H1 (cell line): ENCODE measurements around the gene RPL19. TPM values are rescaled to one million over a fixed set of nuclear protein-coding genes. Genes with fewer than 3 reads are reported as not detected.
A peak's percentile ranks its signal among the peaks of the same experiment; 100 is the strongest.

Experiments
- CTCF ChIA-PET: fragments of 300-600 bp; sonication (Branson Sonifier 250); formaldehyde crosslinking; loops from one replicate; lab custom pipeline; 2021; ENCODE audit not compliant: partially characterized antibody; lab: Charles Lee
- POLR2A ChIA-PET: fragments of 300-600 bp; sonication (Branson Sonifier 250); formaldehyde crosslinking; loops from one replicate; lab custom pipeline; 2021; ENCODE audit warnings: inconsistent platforms; ENCODE audit not compliant: partially characterized antibody; lab: Charles Lee
- DNase-seq, 2 experiments: peaks; one replicate each; pipeline versions ENCODE4 v3.0.0 to v3.0.0-alpha.2; 2010 to 2022; ENCODE audit warnings: low spot score in 2 of 2, low read depth in 1 of 2, mixed read lengths in 1 of 2
- FAIRE-seq: peaks from 2 replicates; lab custom pipeline; 2011; peaks lifted over from hg19 to GRCh38; lab: Jason Lieb, UNC
- H2AFZ ChIP-seq: 2 replicates; pipeline ENCODE4 v1.8.1; 2012; ENCODE audit warnings: low read length, inconsistent platforms
- H2AK5ac ChIP-seq: 2 replicates; pipeline ENCODE4 v1.6.1; 2013; ENCODE audit warnings: low read depth, low read length
- H2BK120ac ChIP-seq: replicated peaks from 2 replicates; pipeline ENCODE3; 2013; ENCODE audit warnings: low read depth, low read length, inconsistent platforms
- H2BK12ac ChIP-seq: 2 replicates; pipeline ENCODE4 v1.6.1; 2013; ENCODE audit warnings: low read depth, low read length
- H2BK15ac ChIP-seq: 2 replicates; pipeline ENCODE4 v1.6.1; 2013; ENCODE audit warnings: low read length
- H2BK20ac ChIP-seq: 2 replicates; pipeline ENCODE4 v1.6.1; 2013; ENCODE audit warnings: low read length
- H2BK5ac ChIP-seq: 2 replicates; pipeline ENCODE4 v1.6.1; 2013; ENCODE audit warnings: low read depth, low read length
- H3K14ac ChIP-seq: 2 replicates; pipeline ENCODE4 v1.6.1; 2013; ENCODE audit warnings: inconsistent platforms; ENCODE audit not compliant: insufficient read length
- H3K18ac ChIP-seq: 2 replicates; pipeline ENCODE4 v1.6.1; 2013; ENCODE audit warnings: low read length; ENCODE audit errors: extremely low read depth
- H3K23ac ChIP-seq: 2 replicates; pipeline ENCODE4 v1.6.1; 2013; ENCODE audit warnings: inconsistent platforms; ENCODE audit not compliant: insufficient read length
- H3K23me2 ChIP-seq: 2 replicates; pipeline ENCODE4 v1.6.1; 2013; ENCODE audit warnings: low read depth, low read length
- H3K27ac ChIP-seq: 2 replicates; pipeline ENCODE4 v1.6.1; 2011; ENCODE audit warnings: low read depth, low read length, inconsistent platforms
- H3K27me3 ChIP-seq, 4 experiments: replicated peaks in 1 of 4; 1 replicate in 1 of 4; 2 replicates in 3 of 4; pipeline versions ENCODE4 v1.6.1 to v1.8.1; 2011 to 2013; ENCODE audit warnings: low read length in 3 of 4, mild to moderate bottlenecking in 3 of 4, inconsistent platforms in 2 of 4, mixed read lengths in 2 of 4, moderate library complexity in 1 of 4; ENCODE audit not compliant: control insufficient read depth in 3 of 4, insufficient read depth in 3 of 4; ENCODE audit errors: extremely low read depth in 1 of 4
- H3K36me3 ChIP-seq, 4 experiments: 2 replicates each; pipeline versions ENCODE4 v1.6.1 to v1.8.1; 2011 to 2013; ENCODE audit warnings: mild to moderate bottlenecking in 4 of 4, low read length in 3 of 4, moderate library complexity in 2 of 4, control low read depth in 1 of 4, inconsistent platforms in 1 of 4; ENCODE audit not compliant: insufficient read depth in 4 of 4, control insufficient read depth in 2 of 4
- H3K4ac ChIP-seq: replicated peaks from 2 replicates; pipeline ENCODE3; 2013; ENCODE audit warnings: low read length, low read depth, mixed read lengths, inconsistent platforms; ENCODE audit not compliant: insufficient read length
- H3K4me1 ChIP-seq, 4 experiments: replicated peaks in 1 of 4; 1 replicate in 1 of 4; 2 replicates in 3 of 4; pipeline versions ENCODE4 v1.6.1 to v1.8.1; 2011 to 2013; ENCODE audit warnings: low read length in 3 of 4, inconsistent platforms in 2 of 4, mixed read lengths in 1 of 4; ENCODE audit not compliant: insufficient read depth in 4 of 4, control insufficient read depth in 3 of 4
- H3K4me2 ChIP-seq, 2 experiments: 2 replicates each; pipeline versions ENCODE4 v1.6.1 to v1.8.1; 2011 to 2013; ENCODE audit warnings: low read depth in 2 of 2, low read length in 2 of 2, control low read depth in 1 of 2, inconsistent platforms in 1 of 2, mild to moderate bottlenecking in 1 of 2; ENCODE audit not compliant: insufficient read depth in 1 of 2
- H3K4me3 ChIP-seq, 4 experiments: fragments of 200-600, 300-600 bp in 1 of 4; sonication (generic), shearing (Covaris generic), sonication (Bioruptor Twin) in 1 of 4; 2 replicates each; pipeline versions ENCODE4 v1.5.1 to v1.8.1; 2011 to 2016; ENCODE audit warnings: low read length in 4 of 4, low read depth in 3 of 4, control low read depth in 2 of 4, inconsistent platforms in 2 of 4, mild to moderate bottlenecking in 2 of 4, mixed read lengths in 1 of 4, moderate library complexity in 1 of 4; ENCODE audit not compliant: insufficient read depth in 2 of 4; ENCODE audit errors: extremely low read depth in 1 of 4
- H3K56ac ChIP-seq: replicated peaks from 2 replicates; pipeline ENCODE3; 2013; ENCODE audit warnings: low read depth, mild to moderate bottlenecking, mixed read lengths, low read length, inconsistent platforms; ENCODE audit not compliant: insufficient read length
- H3K79me1 ChIP-seq: 2 replicates; pipeline ENCODE4 v1.6.1; 2013; ENCODE audit warnings: low read depth, low read length, control low read depth
- H3K79me2 ChIP-seq, 2 experiments: 2 replicates each; pipeline versions ENCODE4 v1.6.1 to v1.8.1; 2012 to 2013; ENCODE audit warnings: low read length in 2 of 2, mild to moderate bottlenecking in 2 of 2, inconsistent platforms in 1 of 2; ENCODE audit not compliant: insufficient read depth in 2 of 2, control insufficient read depth in 1 of 2
- H3K9ac ChIP-seq, 4 experiments: replicated peaks in 1 of 4; 1 replicate in 1 of 4; 2 replicates in 3 of 4; pipeline versions ENCODE4 v1.6.1 to v1.8.1; 2011 to 2013; ENCODE audit warnings: low read depth in 3 of 4, low read length in 3 of 4, control low read depth in 2 of 4, mild to moderate bottlenecking in 2 of 4, moderate library complexity in 2 of 4, inconsistent platforms in 1 of 4; ENCODE audit errors: extremely low read depth in 1 of 4
- H3K9me3 ChIP-seq, 2 experiments: 2 replicates each; pipeline versions ENCODE4 v1.6.1 to v1.8.1; 2012 to 2013; ENCODE audit warnings: mild to moderate bottlenecking in 2 of 2, moderate library complexity in 2 of 2, control low read depth in 1 of 2, inconsistent platforms in 1 of 2, low read depth in 1 of 2, low read length in 1 of 2, mixed read lengths in 1 of 2; ENCODE audit not compliant: insufficient read depth in 2 of 2
- H4K20me1 ChIP-seq, 2 experiments: replicated peaks in 1 of 2; 2 replicates each; pipeline versions ENCODE3 to v1.8.1; 2011 to 2013; ENCODE audit warnings: inconsistent platforms in 2 of 2, low read length in 2 of 2, mild to moderate bottlenecking in 1 of 2; ENCODE audit not compliant: insufficient read depth in 2 of 2, control insufficient read depth in 1 of 2
- H4K5ac ChIP-seq: 2 replicates; pipeline ENCODE4 v1.6.1; 2013; ENCODE audit warnings: low read length, low read depth, mixed read lengths, inconsistent platforms; ENCODE audit not compliant: insufficient read length
- H4K8ac ChIP-seq: 2 replicates; pipeline ENCODE4 v1.8.0; 2013; ENCODE audit warnings: mild to moderate bottlenecking, moderate library complexity, low read length, inconsistent platforms; ENCODE audit not compliant: insufficient read depth; ENCODE audit errors: extremely low read depth
- H4K91ac ChIP-seq: replicated peaks from 2 replicates; pipeline ENCODE3; 2013; ENCODE audit warnings: low read length, mixed read lengths, inconsistent platforms; ENCODE audit not compliant: insufficient read length
- NRF1 ChIP-seq: IDR thresholded peaks from 2 replicates; pipeline ENCODE4 v1.6.1; 2011; ENCODE audit warnings: mild to moderate bottlenecking, low read depth, low read length, improper control_type of control experiment
- WGBS, 2 experiments: shearing (Covaris generic) in 1 of 2; methylation state at CpG; one replicate each; pipeline versions ENCODE4 v1.1.6 to v1.1.7; 2013 to 2015; ENCODE audit warnings: low lambda C conversion rate in 2 of 2, mixed read lengths in 2 of 2, inconsistent platforms in 1 of 2, low coverage in 1 of 2, missing lambda C conversion rate in 1 of 2; ENCODE audit not compliant: insufficient replicate concordance in 2 of 2, insufficient coverage in 1 of 2, insufficient read length in 1 of 2; ENCODE audit errors: extremely low coverage in 1 of 2, missing lambda C conversion rate in 1 of 2; 5-methylcytosine and 5-hydroxymethylcytosine counted together
- polyA plus RNA-seq, 7 experiments: library from polyadenylated mRNA; depleted of rRNA in 3 of 7; stranded (reverse) in 5 of 7; unstranded in 2 of 7; fragments of >200 nt in 5 of 7; fragments of 200-250 nt in 2 of 7; gene quantifications; 1 replicate in 5 of 7; 2 replicates in 1 of 7; 4 replicates in 1 of 7; pipeline versions ENCODE4 v1.2.1 to v1.2.3, GENCODE V29; 2011 to 2013; ENCODE audit warnings: missing spikeins in 2 of 7, mixed read lengths in 2 of 7
- total RNA-seq: library from RNA; stranded (reverse); fragmentation: NEBNext Ultra II Directional; extraction: Animal tissue kit (Norgen Biotek cat#: 25700); gene quantifications from 2 replicates; pipeline ENCODE4 v1.2.1, GENCODE V29; 2021

Gene RPL19
- total and polyA plus RNA-seq, 2 of the 8 experiments (the other 6 are each of a cell fraction or from before 2014, with no cell fraction given) = 2,108 to 2,182 TPM

GRCh38 chr17:39223907-39224777, 24.1 kb downstream of the RPL19 start:
- 20% methylated on average over 33 of the region's 33 CpGs; no CpG with 5 or more reads in 1 of the 2 experiments for WGBS, 2 experiments
- H3K18ac ChIP-seq = no peak overlapping the region
- H2BK12ac ChIP-seq = no peak overlapping the region; the same call in 1 of the 2 replicates
- no peak overlapping the region for H3K23ac ChIP-seq
- ChIA-PET POLR2A (interaction anchor here (1.0 to 7.8 kb wide), 5 partner anchors 8 to 47 kb away, joined by 3 to 92 read pairs (median 6); partner anchors contain the start of gene RPL19), CTCF (interaction anchor here (0.8 to 24.1 kb wide), 5 partner anchors 11 to 30 kb away, joined by 3 to 982 read pairs (median 10); partner anchors contain the start of gene RPL19)
- H2BK5ac ChIP-seq = no peak overlapping the region
- H3K4ac ChIP-seq = no peak overlapping the region
- H3K4me1 ChIP-seq = peaks cover 0 to 16% (median 7%) of the 10 kb centered on the region in 4 experiments; a peak in 5 of 7 replicates
- peaks cover 8% of the 10 kb centered on the region; the same call in 1 of the 2 replicates for H3K23me2 ChIP-seq
- H3K9me3 ChIP-seq = no peaks in the 10 kb centered on the region
- peak in 1 of 2 experiments; percentile 62 for DNase-seq
- peaks cover 13 to 32% (median 28%) of the 10 kb centered on the region in 4 experiments for H3K27me3 ChIP-seq
- no peak overlapping the region for H3K9ac ChIP-seq
- H3K79me1 ChIP-seq = no peaks in the 10 kb centered on the region
- no peak overlapping the region for H2BK120ac ChIP-seq
- H3K56ac ChIP-seq = no peak overlapping the region
- no peak overlapping the region for H3K14ac ChIP-seq
- peak overlapping the region; percentile 31 to 73 (median 62) for H3K4me3 ChIP-seq
- H3K27ac ChIP-seq = no peak overlapping the region
- no peak overlapping the region for H4K5ac ChIP-seq
- no peak for FAIRE-seq
- H2AFZ ChIP-seq = no peak overlapping the region
- H2BK15ac ChIP-seq = no peak overlapping the region
- no peak overlapping the region for H2BK20ac ChIP-seq
- H3K36me3 ChIP-seq = no peaks in the 10 kb centered on the region; a peak in 1 of 8 replicates
- H3K79me2 ChIP-seq = no peaks in the 10 kb centered on the region
- no peaks in the 10 kb centered on the region for H4K20me1 ChIP-seq
- H4K91ac ChIP-seq = no peak overlapping the region
- no peak overlapping the region for H2AK5ac ChIP-seq
- peak overlapping the region; percentile 72 to 94 for H3K4me2 ChIP-seq
- peak overlapping the region; percentile 35; the same call in 1 of the 2 replicates for H4K8ac ChIP-seq
- TF ChIP-seq NRF1 = no peak
